Stimulated activated CD8-positive, alpha-beta memory T cell treated with anti-CD3 and anti-CD28 coated beads, Interleukin-4, amount 100 ng/mL, for 24 hours (primary cell): Measurements from ENCODE around the gene MMP15.

Source experiments
- DNase-seq: peaks from one replicate; pipeline ENCODE4 v3.0.0-alpha.2; 2020; ENCODE audit warnings: low read depth

Gene MMP15

GRCh38 chr16:58035356-58036170 is 10.0 kb downstream of the MMP15 start:
- DNase-seq: no peak

- DNase-seq: no peak
These were observed 11.4 kb downstream of the MMP15 start for GRCh38 chr16:58036943-58037342.

- no peak for DNase-seq
These were observed 12.0 kb downstream of the MMP15 start for GRCh38 chr16:58037365-58038057.

GRCh38 chr16:58038219-58038641 is 12.7 kb downstream of the MMP15 start:
- no peak for DNase-seq

GRCh38 chr16:58039829-58040495 is 14.4 kb downstream of the MMP15 start:
- no peak for DNase-seq

GRCh38 chr16:58040496-58040846 is 14.9 kb downstream of the MMP15 start:
- no peak for DNase-seq

- no peak for DNase-seq
These were observed 15.5 kb downstream of the MMP15 start for GRCh38 chr16:58040945-58041627.

GRCh38 chr16:58041628-58041955 is 16.0 kb downstream of the MMP15 start:
- DNase-seq: no peak

- DNase-seq: no peak
These were observed 16.7 kb downstream of the MMP15 start for GRCh38 chr16:58042001-58042885.

- DNase-seq: no peak
These were observed 17.4 kb downstream of the MMP15 start for GRCh38 chr16:58042886-58043515.

- DNase-seq: no peak
These were observed 18.1 kb downstream of the MMP15 start for GRCh38 chr16:58043571-58044155.

GRCh38 chr16:58044266-58045019 is 18.9 kb downstream of the MMP15 start:
- no peak for DNase-seq

- no peak for DNase-seq
These were observed 19.5 kb downstream of the MMP15 start for GRCh38 chr16:58045096-58045495.

GRCh38 chr16:58046054-58046881 is 20.7 kb downstream of the MMP15 start:
- no peak for DNase-seq

GRCh38 chr16:58046936-58047335 is 21.4 kb downstream of the MMP15 start:
- no peak for DNase-seq

GRCh38 chr16:58047557-58048348 is 22.2 kb downstream of the MMP15 start:
- no peak for DNase-seq

GRCh38 chr16:58048494-58049231 is 23.1 kb downstream of the MMP15 start:
- DNase-seq: no peak
